ENCODE data around the gene SREBF1. TPM values are rescaled to one million over a fixed set of nuclear protein-coding genes. Genes with fewer than 3 reads are reported as not detected.

The SREBF1 gene
- total RNA-seq, 2 experiments from 2014 or later = 177 to 186 TPM

- H3K9me3 Mint-ChIP-seq = no peaks in the 10 kb centered on the region
- peaks cover 9% of the 10 kb centered on the region for H3K36me3 Mint-ChIP-seq (ENCODE audit: low read depth)
- CTCF ChIA-PET = interaction anchor here (3.2 kb wide), 1 partner anchor 17 kb away, joined by 23 read pairs; the partner anchor contains the start of gene SREBF1
- POLR2A ChIA-PET = interaction anchor here (1.0 to 7.8 kb wide), 5 partner anchors 14 to 171 kb away, joined by 3 to 170 read pairs (median 8); partner anchors contain the start of gene SREBF1
- no peak overlapping the region for H3K4me3 Mint-ChIP-seq
- H3K4me1 Mint-ChIP-seq = peaks cover 84% of the 10 kb centered on the region
- H3K27ac Mint-ChIP-seq = peak overlapping the region; percentile 90
- H3K27me3 Mint-ChIP-seq = no peaks in the 10 kb centered on the region
- no peak for DNase-seq
Measured at GRCh38 chr17:17852930-17853329, 16.1 kb upstream of the SREBF1 start.

GRCh38 chr17:17851103-17852002 lies 14.6 kb upstream of the SREBF1 start:
- Mint-ChIP-seq H3K4me3 (no peak overlapping the region), H3K27ac (peak overlapping the region; percentile 99), H3K9me3 (no peaks in the 10 kb centered on the region), H3K36me3 (ENCODE audit: low read depth) (peaks cover 9% of the 10 kb centered on the region), H3K4me1 (peaks cover 92% of the 10 kb centered on the region), H3K27me3 (no peaks in the 10 kb centered on the region)
- DNase-seq = no peak
- CTCF ChIA-PET = interaction anchor here (0.6 kb wide), 1 partner anchor 15 kb away, joined by 3 read pairs; no protein-coding TSS in a partner anchor
- POLR2A ChIA-PET = interaction anchor here (1.8 to 7.8 kb wide), 6 partner anchors 10 to 101 kb away, joined by 4 to 253 read pairs (median 56); partner anchors contain the start of gene SREBF1

- peak; percentile 84 for DNase-seq
- no peaks in the 10 kb centered on the region for H3K27me3 Mint-ChIP-seq
- peaks cover 9% of the 10 kb centered on the region for H3K36me3 Mint-ChIP-seq (ENCODE audit: low read depth)
- peaks cover 79% of the 10 kb centered on the region for H3K4me1 Mint-ChIP-seq
- H3K9me3 Mint-ChIP-seq = no peaks in the 10 kb centered on the region
- peak overlapping the region; percentile 99 for H3K27ac Mint-ChIP-seq
- CTCF ChIA-PET = interaction anchor here (0.5 to 2.0 kb wide), 9 partner anchors 10 to 333 kb away, joined by 3 to 12 read pairs (median 5); no protein-coding TSS in a partner anchor
- POLR2A ChIA-PET = interaction anchor here (1.0 to 6.4 kb wide), 14 partner anchors 9 to 168 kb away, joined by 3 to 253 read pairs (median 10); partner anchors contain the start of genes DRC3, SREBF1 and TOM1L2
- no peak overlapping the region for H3K4me3 Mint-ChIP-seq
Measured at GRCh38 chr17:17849845-17850373, 13.1 kb upstream of the SREBF1 start.

- H3K27me3 Mint-ChIP-seq = no peaks in the 10 kb centered on the region
- no peaks in the 10 kb centered on the region for H3K9me3 Mint-ChIP-seq
- DNase-seq = peak; percentile 94
- H3K27ac Mint-ChIP-seq = peak overlapping the region; percentile 99
- POLR2A ChIA-PET = interaction anchor here (0.7 to 6.4 kb wide), 15 partner anchors 8 to 167 kb away, joined by 3 to 253 read pairs (median 10); partner anchors contain the start of genes DRC3, SREBF1 and TOM1L2
- peak overlapping the region; percentile 39 for H3K4me3 Mint-ChIP-seq
- CTCF ChIA-PET = interaction anchor here (0.6 to 2.0 kb wide), 10 partner anchors 11 to 220 kb away, joined by 3 to 12 read pairs (median 4); no protein-coding TSS in a partner anchor
- H3K36me3 Mint-ChIP-seq (ENCODE audit: low read depth) = peaks cover 9% of the 10 kb centered on the region
- peaks cover 74% of the 10 kb centered on the region for H3K4me1 Mint-ChIP-seq
Measured at GRCh38 chr17:17849147-17849820, 12.5 kb upstream of the SREBF1 start.

- POLR2A ChIA-PET = interaction anchor here (0.7 to 6.4 kb wide), 13 partner anchors 7 to 166 kb away, joined by 3 to 253 read pairs (median 11); partner anchors contain the start of gene SREBF1
- no peaks in the 10 kb centered on the region for H3K27me3 Mint-ChIP-seq
- CTCF ChIA-PET = interaction anchor here (0.8 to 2.0 kb wide), 9 partner anchors 10 to 186 kb away, joined by 3 to 12 read pairs (median 4); partner anchors contain the start of gene SREBF1
- peaks cover 66% of the 10 kb centered on the region for H3K4me1 Mint-ChIP-seq
- peak overlapping the region; percentile 99 for H3K27ac Mint-ChIP-seq
- H3K9me3 Mint-ChIP-seq = no peaks in the 10 kb centered on the region
- DNase-seq = no peak
- peaks cover 7% of the 10 kb centered on the region for H3K36me3 Mint-ChIP-seq (ENCODE audit: low read depth)
- H3K4me3 Mint-ChIP-seq = peak overlapping the region; percentile 39
Measured at GRCh38 chr17:17848311-17849082, 11.7 kb upstream of the SREBF1 start.

- DNase-seq = no peak
- Mint-ChIP-seq H3K9me3 (no peaks in the 10 kb centered on the region), H3K36me3 (ENCODE audit: low read depth) (peaks cover 6% of the 10 kb centered on the region), H3K27me3 (no peaks in the 10 kb centered on the region), H3K4me1 (peaks cover 59% of the 10 kb centered on the region), H3K27ac (peak overlapping the region; percentile 58), H3K4me3 (no peak overlapping the region)
- CTCF ChIA-PET = interaction anchor here (0.7 to 1.3 kb wide), 3 partner anchors 9 to 14 kb away, joined by 3 to 4 read pairs (median 4); partner anchors contain the start of gene SREBF1
- POLR2A ChIA-PET = interaction anchor here (2.6 to 6.4 kb wide), 5 partner anchors 12 to 32 kb away, joined by 10 to 253 read pairs (median 18); partner anchors contain the start of gene SREBF1
Measured at GRCh38 chr17:17847726-17848125, 10.9 kb upstream of the SREBF1 start.

GRCh38 chr17:17847118-17847689 lies 10.4 kb upstream of the SREBF1 start:
- Mint-ChIP-seq H3K9me3 (no peaks in the 10 kb centered on the region), H3K27me3 (no peaks in the 10 kb centered on the region), H3K4me3 (no peak overlapping the region), H3K4me1 (peaks cover 56% of the 10 kb centered on the region), H3K36me3 (ENCODE audit: low read depth) (peaks cover 6% of the 10 kb centered on the region), H3K27ac (no peak overlapping the region)
- ChIA-PET POLR2A (interaction anchor here (1.0 to 6.4 kb wide), 4 partner anchors 11 to 40 kb away, joined by 3 to 253 read pairs (median 46); partner anchors contain the start of gene SREBF1), CTCF (interaction anchor here (0.7 to 1.3 kb wide), 3 partner anchors 9 to 14 kb away, joined by 3 to 4 read pairs (median 4); partner anchors contain the start of gene SREBF1)
- no peak for DNase-seq

- peaks cover 6% of the 10 kb centered on the region for H3K36me3 Mint-ChIP-seq (ENCODE audit: low read depth)
- no peak overlapping the region for H3K27ac Mint-ChIP-seq
- H3K4me3 Mint-ChIP-seq = no peak overlapping the region
- peaks cover 56% of the 10 kb centered on the region for H3K4me1 Mint-ChIP-seq
- no peak for DNase-seq
- no peaks in the 10 kb centered on the region for H3K9me3 Mint-ChIP-seq
- ChIA-PET POLR2A (interaction anchor here (1.0 to 6.4 kb wide), 5 partner anchors 8 to 39 kb away, joined by 3 to 253 read pairs (median 12); partner anchors contain the start of gene SREBF1), CTCF (no interaction called here)
- H3K27me3 Mint-ChIP-seq = no peaks in the 10 kb centered on the region
Measured at GRCh38 chr17:17846645-17847044, 9.9 kb upstream of the SREBF1 start.

- Mint-ChIP-seq H3K36me3 (ENCODE audit: low read depth) (peaks cover 6% of the 10 kb centered on the region), H3K27me3 (no peaks in the 10 kb centered on the region), H3K9me3 (no peaks in the 10 kb centered on the region), H3K4me3 (no peak overlapping the region), H3K27ac (peak overlapping the region; percentile 47), H3K4me1 (peaks cover 56% of the 10 kb centered on the region)
- POLR2A ChIA-PET = interaction anchor here (1.0 to 6.4 kb wide), 5 partner anchors 9 to 153 kb away, joined by 3 to 253 read pairs (median 9); partner anchors contain the start of gene SREBF1
- DNase-seq = no peak
- CTCF ChIA-PET = no interaction called here
Measured at GRCh38 chr17:17846003-17846402, 9.2 kb upstream of the SREBF1 start.

- Mint-ChIP-seq H3K27ac (no peak overlapping the region), H3K9me3 (no peaks in the 10 kb centered on the region), H3K4me1 (peaks cover 52% of the 10 kb centered on the region), H3K4me3 (no peak overlapping the region), H3K27me3 (no peaks in the 10 kb centered on the region), H3K36me3 (ENCODE audit: low read depth) (peaks cover 2% of the 10 kb centered on the region)
- POLR2A ChIA-PET = interaction anchor here (1.0 to 6.4 kb wide), 3 partner anchors 9 to 152 kb away, joined by 4 to 253 read pairs (median 9); partner anchors contain the start of gene SREBF1
- CTCF ChIA-PET = no interaction called here
- DNase-seq = no peak
Measured at GRCh38 chr17:17845046-17845775, 8.4 kb upstream of the SREBF1 start.

GRCh38 chr17:17844500-17844899 lies 7.7 kb upstream of the SREBF1 start:
- no peak overlapping the region for H3K4me3 Mint-ChIP-seq
- H3K27me3 Mint-ChIP-seq = no peaks in the 10 kb centered on the region
- DNase-seq = no peak
- ChIA-PET POLR2A (interaction anchor here (0.5 to 6.4 kb wide), 2 partner anchors 8 to 9 kb away, joined by 3 to 253 read pairs; partner anchors contain the start of gene SREBF1), CTCF (no interaction called here)
- H3K36me3 Mint-ChIP-seq (ENCODE audit: low read depth) = no peaks in the 10 kb centered on the region
- H3K4me1 Mint-ChIP-seq = peaks cover 49% of the 10 kb centered on the region
- no peak overlapping the region for H3K27ac Mint-ChIP-seq
- no peaks in the 10 kb centered on the region for H3K9me3 Mint-ChIP-seq
